GM19397 (cell line): Measurements from ENCODE around the gene CRTAC1.

Experiments
- ATAC-seq: cut with Tn5 transposase; IDR thresholded peaks from one replicate; pipeline ENCODE4 v1.9.1; 2021; ENCODE audit warnings: mild to moderate bottlenecking, moderate library complexity; ENCODE audit not compliant: unreplicated experiment

The CRTAC1 gene

GRCh38 chr10:97818572-97818971 is 211.8 kb downstream of the CRTAC1 start:
- no peak for ATAC-seq

- no peak for ATAC-seq
Measured at GRCh38 chr10:97816609-97817008, 213.8 kb downstream of the CRTAC1 start.
